ENCODE data around the gene PIBF1. TPM values are rescaled to one million over a fixed set of nuclear protein-coding genes. Genes with fewer than 3 reads are reported as not detected.
A peak's percentile ranks its signal among the peaks of the same experiment; 100 is the strongest.

The PIBF1 gene
- total RNA-seq, 4 donors from 2014 or later = 21.0 to 159 (median 36.4) TPM

DNA sequence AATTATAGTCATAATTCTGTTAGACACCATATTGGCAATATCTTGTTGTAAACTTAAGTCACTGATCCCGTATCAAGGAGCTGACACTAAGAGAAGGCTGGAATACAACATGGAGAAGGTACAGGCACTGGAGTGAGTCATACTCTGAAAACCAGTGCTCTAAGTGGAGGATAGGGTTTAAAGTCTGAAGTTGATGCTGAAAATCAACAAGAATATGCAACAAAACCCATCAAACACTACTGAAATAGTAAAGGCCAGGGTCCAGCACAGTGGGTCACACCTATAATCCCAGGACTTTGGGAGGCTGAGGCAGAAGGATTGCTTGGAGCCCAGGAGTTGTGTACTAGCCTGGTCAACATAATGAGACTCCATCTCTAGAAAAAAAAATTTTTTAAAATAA lies 203.7 kb downstream of the PIBF1 start:
- TF ChIP-seq, protein P1, sequence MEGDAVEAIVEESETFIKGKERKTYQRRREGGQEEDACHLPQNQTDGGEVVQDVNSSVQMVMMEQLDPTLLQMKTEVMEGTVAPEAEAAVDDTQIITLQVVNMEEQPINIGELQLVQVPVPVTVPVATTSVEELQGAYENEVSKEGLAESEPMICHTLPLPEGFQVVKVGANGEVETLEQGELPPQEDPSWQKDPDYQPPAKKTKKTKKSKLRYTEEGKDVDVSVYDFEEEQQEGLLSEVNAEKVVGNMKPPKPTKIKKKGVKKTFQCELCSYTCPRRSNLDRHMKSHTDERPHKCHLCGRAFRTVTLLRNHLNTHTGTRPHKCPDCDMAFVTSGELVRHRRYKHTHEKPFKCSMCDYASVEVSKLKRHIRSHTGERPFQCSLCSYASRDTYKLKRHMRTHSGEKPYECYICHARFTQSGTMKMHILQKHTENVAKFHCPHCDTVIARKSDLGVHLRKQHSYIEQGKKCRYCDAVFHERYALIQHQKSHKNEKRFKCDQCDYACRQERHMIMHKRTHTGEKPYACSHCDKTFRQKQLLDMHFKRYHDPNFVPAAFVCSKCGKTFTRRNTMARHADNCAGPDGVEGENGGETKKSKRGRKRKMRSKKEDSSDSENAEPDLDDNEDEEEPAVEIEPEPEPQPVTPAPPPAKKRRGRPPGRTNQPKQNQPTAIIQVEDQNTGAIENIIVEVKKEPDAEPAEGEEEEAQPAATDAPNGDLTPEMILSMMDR (IDR thresholded peaks at IDR 0.05) = no peak
- TF ChIP-seq POLR2A (IDR thresholded peaks at IDR 0.05) = no peak
- Histone ChIP-seq H3K4me1 (peaks cover 0 to 5% (median 0%) of the 10 kb centered on the region in 4 donors), H3K36me3 (no peaks in the 10 kb centered on the region), H3K4me3 (no peak overlapping the region), H3K27me3 (no peaks in the 10 kb centered on the region), H3K27ac (no peak overlapping the region), H3K9me3 (no peaks in the 10 kb centered on the region)
- DNase-seq = no peak

- H3K4me3 ChIP-seq = no peak overlapping the region
- H3K4me1 ChIP-seq = peaks cover 0 to 5% (median 0%) of the 10 kb centered on the region in 4 donors
- no peaks in the 10 kb centered on the region for H3K36me3 ChIP-seq
- peak overlapping the region in 1 of 4 donors; percentile 22 for H3K27ac ChIP-seq
- H3K9me3 ChIP-seq = no peaks in the 10 kb centered on the region
- no peaks in the 10 kb centered on the region for H3K27me3 ChIP-seq
- no peak for DNase-seq
- TF ChIP-seq, protein P1 (IDR thresholded peaks at IDR 0.05) = no peak
- no peak for TF ChIP-seq POLR2A (IDR thresholded peaks at IDR 0.05)
Measured at GRCh38 chr13:72986197-72986596, 204.3 kb downstream of the PIBF1 start.

DNA sequence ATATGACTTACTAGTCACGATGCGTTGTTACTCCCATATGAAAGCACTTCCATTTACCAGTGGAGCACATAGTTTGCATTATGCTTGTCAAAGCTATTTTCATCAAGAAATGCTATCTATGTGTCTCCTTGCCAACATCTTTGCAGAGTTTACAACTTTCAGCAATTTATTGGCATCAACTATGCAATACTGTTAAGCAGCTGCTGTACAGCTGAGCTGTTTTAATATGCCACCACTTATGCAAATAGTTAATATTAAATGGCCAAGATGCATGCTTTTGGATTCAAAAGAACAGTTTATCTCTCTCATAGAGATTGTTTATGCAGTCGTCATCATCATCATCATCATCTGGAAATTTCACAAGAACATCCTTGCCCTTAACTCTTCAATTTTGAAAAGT lies 209.0 kb downstream of the PIBF1 start:
- TF ChIP-seq POLR2A (IDR thresholded peaks at IDR 0.05) = no peak
- TF ChIP-seq, protein P1 (IDR thresholded peaks at IDR 0.05) = no peak
- H3K9me3 ChIP-seq = no peaks in the 10 kb centered on the region
- no peaks in the 10 kb centered on the region for H3K4me1 ChIP-seq
- H3K36me3 ChIP-seq = no peaks in the 10 kb centered on the region
- no peak overlapping the region for H3K27ac ChIP-seq
- H3K4me3 ChIP-seq = no peak overlapping the region
- no peak for DNase-seq
- no peaks in the 10 kb centered on the region for H3K27me3 ChIP-seq

- H3K4me3 ChIP-seq = no peak overlapping the region
- no peak for TF ChIP-seq POLR2A (IDR thresholded peaks at IDR 0.05)
- TF ChIP-seq, protein P1 (IDR thresholded peaks at IDR 0.05) = no peak
- H3K27me3 ChIP-seq = no peaks in the 10 kb centered on the region
- H3K36me3 ChIP-seq = peaks cover 0 to under 1% (median 0%) of the 10 kb centered on the region in 3 donors
- DNase-seq = no peak
- H3K9me3 ChIP-seq = no peaks in the 10 kb centered on the region
- no peaks in the 10 kb centered on the region for H3K4me1 ChIP-seq
- no peak overlapping the region for H3K27ac ChIP-seq
Measured at GRCh38 chr13:72998012-72998411, 216.1 kb downstream of the PIBF1 start.

- H3K9me3 ChIP-seq = no peaks in the 10 kb centered on the region
- no peaks in the 10 kb centered on the region for H3K27me3 ChIP-seq
- H3K27ac ChIP-seq = no peak overlapping the region
- no peak for TF ChIP-seq POLR2A (IDR thresholded peaks at IDR 0.05)
- TF ChIP-seq, protein P1 (IDR thresholded peaks at IDR 0.05) = no peak
- DNase-seq = no peak
- H3K4me1 ChIP-seq = no peaks in the 10 kb centered on the region
- H3K36me3 ChIP-seq = peaks cover 0 to 12% (median 0%) of the 10 kb centered on the region in 3 donors
- H3K4me3 ChIP-seq = no peak overlapping the region
Measured at GRCh38 chr13:73000027-73000674, 218.2 kb downstream of the PIBF1 start.
